ENCODE results near the gene PPIE.

PPIE gene

DNA sequence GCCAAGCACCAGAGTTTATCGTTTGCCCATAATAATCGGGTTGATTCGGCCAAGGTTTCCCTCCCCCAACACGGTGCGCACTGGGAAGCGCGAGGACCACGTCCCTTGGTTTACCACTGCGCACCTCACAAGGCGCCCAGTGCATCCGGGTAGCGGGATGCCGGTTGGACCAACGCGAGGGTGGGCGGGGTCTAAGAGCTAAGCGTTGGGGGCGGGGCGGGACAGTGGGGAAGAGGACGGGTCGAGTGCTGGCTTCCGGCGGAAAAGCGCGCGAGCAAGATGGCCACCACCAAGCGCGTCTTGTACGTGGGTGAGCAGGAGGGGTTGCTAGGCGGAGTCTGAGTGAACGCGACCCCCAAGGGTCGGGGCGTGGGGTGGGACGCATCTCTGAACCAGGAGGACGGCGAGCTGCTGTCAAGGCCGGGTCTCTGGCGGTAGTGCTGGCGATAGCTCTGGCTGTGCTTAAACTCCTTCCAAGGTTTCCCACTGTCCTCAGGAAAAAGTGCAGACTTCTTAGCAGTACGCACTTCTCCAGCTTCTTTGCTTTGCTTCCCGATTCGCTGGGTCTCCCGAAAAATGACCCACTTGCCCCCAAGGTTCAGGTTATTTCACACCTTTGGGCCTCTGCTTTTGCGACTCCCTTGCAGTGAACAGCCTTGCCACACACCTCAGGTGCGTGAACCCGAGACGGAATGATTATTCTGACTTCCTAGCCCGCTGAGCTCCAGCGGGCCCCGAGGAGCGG is at the start of gene PPIE:
Gene PPIE, plus strand, starts transcription at position 261 of the 745 bp plus-strand sequence. Its CDS starts 19 bp downstream, at position 280.
- peak; percentile 97 for DNase-seq (ENCODE audit: low spot score)

DNA sequence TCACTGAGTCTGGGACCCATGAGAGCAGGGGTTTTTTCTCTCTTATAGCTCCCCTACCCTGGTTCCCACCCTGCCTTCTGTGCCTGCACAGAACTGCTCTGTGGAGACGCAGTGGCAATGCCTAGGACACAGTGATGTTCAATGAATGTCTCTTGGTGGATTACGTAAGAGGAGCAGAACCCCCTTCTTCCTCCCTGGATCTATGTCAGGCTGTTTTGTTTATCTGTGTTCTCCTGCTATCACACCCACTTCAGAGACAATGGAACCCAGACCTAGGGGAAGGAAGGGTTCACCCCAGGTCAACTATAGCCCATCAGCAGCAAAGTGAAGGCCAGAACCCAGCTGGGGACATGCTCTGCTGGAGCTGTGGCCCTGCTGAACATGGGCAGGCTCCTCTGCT is 49.5 kb upstream of the PPIE start:
- DNase-seq (ENCODE audit: low spot score): no peak

DNA sequence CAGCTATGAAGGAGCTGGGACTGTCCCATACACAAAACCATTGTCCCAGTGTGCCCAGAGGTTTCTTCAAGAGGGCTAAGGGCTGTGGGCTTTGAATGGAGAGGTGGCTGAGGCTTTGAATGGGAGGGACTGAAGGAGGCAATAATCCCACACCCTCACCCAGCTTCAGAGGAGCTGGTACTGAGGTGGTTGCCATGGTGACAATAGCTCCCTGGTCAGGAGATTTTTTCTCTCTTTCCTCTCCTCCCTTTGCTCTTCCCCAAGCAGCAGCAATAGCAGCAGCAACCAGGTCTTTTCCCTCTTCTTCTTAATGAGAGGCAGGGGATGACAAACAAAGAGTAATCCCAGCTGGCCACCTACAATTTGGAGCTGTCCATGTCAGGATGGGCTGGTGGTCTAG is 49.0 kb upstream of the PPIE start:
- DNase-seq (ENCODE audit: low spot score): no peak

DNA sequence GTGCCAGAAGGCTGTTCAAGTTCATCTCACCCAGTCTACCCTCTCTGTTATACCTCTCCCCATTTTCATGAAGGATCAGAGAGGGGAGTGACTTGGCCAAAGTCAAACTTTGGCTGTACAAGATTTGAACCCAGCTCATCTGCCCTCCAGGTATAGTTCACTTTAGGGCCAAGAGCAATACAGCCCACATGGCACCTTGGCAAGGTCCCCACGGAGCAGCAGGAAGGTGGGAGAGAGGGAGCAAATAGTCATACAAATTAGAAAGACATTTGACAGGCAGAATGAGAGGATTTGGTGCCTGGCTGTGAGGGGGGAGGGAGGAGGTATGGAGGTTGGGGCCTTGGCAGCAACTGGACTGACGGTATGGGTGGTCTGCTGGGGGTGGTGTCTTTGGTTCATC is 48.5 kb upstream of the PPIE start:
- DNase-seq (ENCODE audit: low spot score): no peak

DNA sequence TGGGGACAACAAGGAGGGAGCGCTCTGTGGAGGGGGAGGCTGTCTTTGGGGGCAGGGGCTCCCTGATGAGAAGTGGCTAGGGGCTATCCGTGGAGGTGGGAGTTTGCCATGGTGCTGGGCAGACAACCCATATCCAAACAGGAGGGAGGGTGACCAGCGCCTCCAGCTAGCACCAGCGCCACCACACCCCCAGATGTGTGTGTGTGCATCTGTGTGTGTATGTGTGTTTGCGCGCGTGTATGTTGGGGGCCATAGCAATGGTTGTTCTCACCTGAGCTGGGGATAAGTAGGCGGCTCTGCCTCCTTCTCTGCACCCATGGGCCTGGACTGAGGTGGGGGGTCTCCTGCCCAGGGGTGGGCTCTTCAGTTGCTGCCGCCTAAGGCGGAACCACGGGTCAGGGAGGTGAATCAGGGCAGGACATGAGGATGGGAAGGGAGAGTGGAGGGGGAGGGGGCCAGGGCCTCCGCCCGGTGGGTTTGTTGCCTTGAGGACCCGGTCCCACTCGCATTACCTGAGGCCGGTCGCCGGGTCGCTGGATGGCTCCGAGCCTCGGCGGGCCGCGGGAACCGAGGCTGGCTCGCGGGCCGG is 47.8 kb upstream of the PPIE start:
- no peak for DNase-seq (ENCODE audit: low spot score)

DNA sequence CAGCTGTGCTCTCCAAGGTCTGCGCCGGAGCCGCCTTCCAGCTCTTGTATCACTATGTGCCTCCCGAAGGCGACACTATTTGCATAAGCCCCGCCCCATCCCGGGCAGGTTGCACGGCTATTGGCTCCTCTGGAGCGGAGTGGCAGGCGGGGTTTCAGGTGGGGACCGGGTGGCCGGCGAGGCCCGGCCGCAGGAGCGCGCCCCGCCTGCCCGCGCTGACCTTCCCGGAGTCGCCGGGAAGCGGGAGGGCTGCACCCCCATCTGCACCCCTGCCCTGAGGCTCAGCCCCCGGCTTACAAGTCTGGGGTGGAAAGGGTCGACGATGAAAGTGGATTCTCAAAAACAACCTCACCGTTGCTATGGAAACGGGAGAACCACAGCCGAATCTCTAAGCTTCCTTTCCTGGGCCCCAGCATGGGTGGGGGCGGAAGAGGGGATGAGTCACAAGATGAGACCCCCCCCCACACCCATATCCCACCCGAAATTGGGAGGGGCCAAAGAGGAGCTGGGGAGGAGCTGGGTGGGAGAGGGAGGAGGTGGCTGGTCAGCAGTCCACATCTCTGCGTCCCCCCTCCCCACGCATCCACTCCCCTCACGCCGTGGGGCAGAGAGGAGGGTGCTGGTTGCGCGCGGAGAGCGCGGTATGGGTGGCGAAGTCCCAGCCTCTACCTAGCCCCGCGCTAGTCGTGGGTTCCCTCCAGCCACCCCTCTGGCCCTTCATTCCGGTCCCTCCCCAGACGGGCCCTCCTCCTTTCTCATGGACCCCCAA is 47.1 kb upstream of the PPIE start, which contains the start of gene HPCAL4:
Gene HPCAL4, minus strand, starts transcription at position 51 of the 769 bp plus-strand sequence. CDS start 6,830 bp downstream, outside the sequence.
- peak; percentile 84 for DNase-seq (ENCODE audit: low spot score)

DNA sequence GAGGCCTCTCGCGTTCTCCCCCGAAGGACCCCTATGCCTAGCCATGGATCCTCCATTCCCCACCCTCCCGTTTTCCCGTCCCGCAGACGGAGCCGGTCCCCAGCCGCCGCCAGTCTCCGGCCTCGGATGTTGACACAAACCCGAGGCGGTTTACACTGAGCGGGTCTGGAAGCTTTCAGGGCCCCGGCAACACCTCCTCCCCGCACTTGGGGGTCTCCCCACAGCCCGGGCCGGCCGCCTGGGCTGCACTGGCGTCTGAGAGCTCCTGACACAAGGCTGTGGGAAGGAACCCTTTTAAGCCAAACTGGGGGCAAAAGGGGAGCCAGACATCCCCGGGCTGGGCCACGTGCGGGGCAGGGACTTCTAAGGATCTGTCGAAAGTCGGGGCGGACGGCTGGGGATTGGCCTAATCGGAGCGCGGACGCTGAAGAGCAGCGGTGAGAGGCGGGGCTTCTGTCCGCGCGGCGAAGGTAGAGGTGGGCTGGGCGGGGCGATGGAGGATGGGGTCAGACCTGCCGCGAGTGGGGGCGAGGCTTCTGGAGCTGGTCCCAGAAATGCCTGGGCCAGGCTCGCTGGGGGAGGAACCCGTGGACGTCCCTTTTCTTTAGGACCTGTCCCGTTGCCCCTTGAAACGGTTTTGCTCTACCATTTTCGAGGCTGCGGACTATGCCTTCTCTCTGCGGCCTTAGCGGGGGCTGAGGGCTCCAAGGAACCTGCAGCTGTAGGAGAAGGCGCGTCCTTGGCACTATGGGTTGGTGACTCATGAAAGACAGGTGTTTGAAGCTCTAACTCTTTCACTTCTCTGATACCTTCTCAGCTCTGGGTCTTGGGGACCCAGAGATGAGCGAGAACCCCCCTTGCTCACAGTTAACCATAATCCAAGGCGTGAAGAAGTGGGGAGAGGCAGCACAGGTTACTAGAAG is 46.3 kb upstream of the PPIE start:
- DNase-seq (ENCODE audit: low spot score): no peak

DNA sequence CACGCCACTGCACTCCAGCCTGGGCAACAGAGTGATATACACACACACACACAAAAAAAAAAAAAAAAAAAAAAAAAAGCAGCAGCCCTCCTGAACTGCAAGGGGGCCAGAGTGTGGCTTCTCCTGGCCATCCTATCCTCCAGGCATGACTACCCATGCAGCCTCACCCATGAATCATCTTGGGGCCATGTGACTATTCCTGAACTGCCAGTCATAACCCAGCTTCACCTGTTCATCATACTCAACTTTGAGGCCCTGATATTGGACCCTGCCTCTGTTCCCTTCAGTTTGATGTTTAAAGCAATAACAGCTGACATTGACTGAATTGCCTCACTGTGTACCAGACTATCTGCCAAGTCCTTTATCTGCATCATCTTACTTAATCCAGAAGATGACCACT is 44.7 kb upstream of the PPIE start:
- DNase-seq (ENCODE audit: low spot score): no peak

DNA sequence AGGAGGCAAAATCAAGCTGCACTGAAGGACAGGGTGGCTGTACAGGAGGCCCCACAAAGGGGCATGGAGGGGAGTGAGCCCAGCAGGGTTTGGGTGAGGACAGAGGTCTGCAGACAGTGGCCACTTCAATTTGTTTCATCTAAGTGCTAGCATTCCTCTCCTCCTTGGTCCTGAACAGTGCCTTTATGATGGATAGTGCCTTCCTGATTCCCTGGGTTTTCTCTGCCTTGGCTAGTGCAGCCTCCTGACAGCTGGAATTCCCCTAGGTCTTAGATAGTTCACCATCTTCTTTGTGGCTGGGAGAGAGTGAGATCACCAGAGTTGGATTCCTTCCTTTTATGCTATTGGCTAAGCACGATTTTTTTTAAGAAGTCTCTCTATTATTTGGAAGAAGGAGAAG is 43.7 kb upstream of the PPIE start:
- no peak for DNase-seq (ENCODE audit: low spot score)

DNA sequence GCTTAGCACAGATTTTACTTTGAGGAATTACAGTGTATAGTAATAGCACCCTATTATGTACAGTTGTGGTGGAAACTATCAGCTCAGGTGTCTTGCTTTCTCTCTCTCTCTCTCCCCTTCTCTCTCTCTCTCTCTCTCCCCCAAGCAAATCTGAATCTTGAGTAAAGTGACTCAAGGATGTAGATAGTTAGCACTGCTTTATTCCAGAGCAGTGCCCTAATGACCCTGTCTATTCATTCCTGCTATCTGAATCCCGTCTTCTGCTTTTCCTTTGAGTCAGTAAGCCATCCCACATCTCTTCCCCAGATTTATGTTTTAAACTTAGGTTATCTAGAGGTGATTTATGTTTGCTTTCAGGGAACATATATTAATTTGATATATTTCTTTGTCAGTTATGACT is 42.2 kb upstream of the PPIE start:
- no peak for DNase-seq (ENCODE audit: low spot score)

DNA sequence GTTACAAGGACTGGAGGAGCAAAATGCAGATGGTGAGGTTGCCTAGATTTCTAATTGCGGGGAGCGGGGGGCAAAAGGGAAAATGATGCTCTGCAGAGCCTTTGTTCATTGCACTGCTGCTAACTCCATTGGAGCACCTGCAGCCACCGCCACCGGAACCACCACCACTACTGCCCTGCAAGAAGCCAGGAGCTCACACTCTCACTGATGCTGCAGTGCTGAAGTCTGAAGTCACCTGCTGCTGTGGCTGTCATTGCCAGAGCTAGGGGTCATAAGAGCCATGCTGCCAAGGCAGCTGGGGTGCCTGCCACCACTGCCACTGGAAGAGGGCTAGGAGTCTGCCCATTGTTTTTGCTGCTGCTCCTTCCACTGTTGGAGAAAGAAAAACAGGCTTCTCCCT is 40.1 kb upstream of the PPIE start:
- no peak for DNase-seq (ENCODE audit: low spot score)

DNA sequence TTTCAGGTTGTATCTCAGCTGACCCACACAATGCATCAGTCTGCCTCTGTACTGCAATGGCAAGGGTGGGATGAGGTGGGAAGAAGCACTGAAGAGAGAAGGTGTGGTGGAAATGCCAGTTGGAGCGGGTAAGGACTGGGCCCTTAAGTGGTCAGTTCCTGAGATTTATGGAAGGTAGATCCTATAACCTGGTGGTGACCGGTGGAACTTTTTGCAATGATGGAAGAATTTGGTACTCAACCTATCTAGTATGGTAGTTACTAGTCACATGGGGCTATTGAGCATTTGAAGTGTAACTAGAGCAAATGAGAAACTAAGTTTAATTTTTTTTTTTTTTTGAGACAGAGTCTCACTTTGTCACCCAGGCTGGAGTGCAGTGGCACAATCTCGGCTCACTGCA is 39.3 kb upstream of the PPIE start:
- no peak for DNase-seq (ENCODE audit: low spot score)

DNA sequence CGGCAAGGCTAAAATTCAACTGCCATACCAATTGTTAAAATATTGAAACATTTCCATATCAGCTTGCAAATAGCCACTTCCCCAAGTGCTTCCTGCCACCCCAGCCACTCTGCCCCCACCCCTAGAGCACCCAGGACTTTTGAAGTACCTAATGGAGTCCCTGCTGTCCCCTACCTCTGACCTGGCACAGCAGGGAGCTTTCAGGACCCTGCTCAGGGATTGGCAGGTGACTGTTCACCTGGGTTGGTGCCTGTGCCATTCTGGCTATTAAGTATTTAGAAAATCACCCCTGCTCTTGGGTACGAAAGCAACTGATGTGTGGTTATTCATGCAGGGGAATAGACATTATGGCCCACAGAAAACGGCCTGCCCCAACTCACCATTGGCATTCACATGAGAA is 38.3 kb upstream of the PPIE start:
- DNase-seq (ENCODE audit: low spot score): no peak

DNA sequence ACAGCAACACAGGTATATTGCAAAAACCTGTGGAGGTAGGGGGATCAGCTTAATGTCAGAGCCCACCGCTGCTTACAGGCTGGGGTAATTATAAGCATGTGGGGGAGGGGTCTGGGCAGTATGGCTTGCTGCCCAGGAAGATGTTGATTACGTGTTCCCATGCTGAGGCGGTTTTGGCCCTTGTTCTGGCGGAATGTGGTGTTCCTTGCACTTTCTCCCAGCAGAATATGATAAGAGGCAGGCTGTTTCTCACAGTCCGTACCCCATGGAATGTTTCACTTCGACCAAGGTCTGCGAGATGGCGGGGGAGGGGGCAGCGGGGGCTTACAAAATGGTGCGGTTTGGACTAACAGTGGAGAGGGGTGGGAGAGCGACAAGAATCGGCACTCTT is 37.6 kb upstream of the PPIE start:
- DNase-seq (ENCODE audit: low spot score): no peak

DNA sequence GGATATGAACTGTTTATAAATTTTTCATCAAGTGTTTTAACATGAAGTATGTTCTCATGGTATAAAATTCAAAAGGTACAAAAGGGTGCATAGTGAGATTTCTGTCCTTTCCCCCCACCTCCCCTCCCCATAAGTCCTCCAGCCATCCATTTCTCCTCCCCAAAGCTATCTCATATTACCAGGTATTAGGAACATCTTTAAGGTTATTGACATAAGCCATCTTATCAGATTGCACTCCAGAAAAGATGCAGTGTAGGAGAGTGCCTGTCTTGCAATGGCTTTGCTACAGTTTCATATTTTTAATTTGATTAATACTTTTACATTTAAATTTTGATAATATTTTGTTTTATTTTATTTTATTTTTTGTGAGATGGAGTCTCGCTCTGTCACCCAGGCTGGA is 33.9 kb upstream of the PPIE start:
- no peak for DNase-seq (ENCODE audit: low spot score)

DNA sequence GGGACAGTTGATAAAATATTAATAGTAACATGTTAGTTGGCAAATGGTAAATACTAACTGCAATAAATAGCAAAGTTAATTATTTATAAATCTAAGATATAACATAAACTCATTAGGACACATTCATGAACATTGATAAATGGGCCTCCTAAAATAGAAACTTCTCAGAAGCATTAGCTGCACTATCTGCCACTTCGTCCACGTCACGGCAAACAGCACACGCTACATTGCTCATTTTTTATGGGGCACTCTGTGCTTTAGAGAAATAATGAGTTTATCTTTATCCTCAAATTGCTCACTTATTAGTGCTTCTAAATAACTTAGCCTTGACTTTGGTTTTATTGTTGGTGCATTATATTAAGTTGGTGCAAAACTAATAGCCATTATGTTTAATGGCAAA is 31.2 kb upstream of the PPIE start:
- no peak for DNase-seq (ENCODE audit: low spot score)

DNA sequence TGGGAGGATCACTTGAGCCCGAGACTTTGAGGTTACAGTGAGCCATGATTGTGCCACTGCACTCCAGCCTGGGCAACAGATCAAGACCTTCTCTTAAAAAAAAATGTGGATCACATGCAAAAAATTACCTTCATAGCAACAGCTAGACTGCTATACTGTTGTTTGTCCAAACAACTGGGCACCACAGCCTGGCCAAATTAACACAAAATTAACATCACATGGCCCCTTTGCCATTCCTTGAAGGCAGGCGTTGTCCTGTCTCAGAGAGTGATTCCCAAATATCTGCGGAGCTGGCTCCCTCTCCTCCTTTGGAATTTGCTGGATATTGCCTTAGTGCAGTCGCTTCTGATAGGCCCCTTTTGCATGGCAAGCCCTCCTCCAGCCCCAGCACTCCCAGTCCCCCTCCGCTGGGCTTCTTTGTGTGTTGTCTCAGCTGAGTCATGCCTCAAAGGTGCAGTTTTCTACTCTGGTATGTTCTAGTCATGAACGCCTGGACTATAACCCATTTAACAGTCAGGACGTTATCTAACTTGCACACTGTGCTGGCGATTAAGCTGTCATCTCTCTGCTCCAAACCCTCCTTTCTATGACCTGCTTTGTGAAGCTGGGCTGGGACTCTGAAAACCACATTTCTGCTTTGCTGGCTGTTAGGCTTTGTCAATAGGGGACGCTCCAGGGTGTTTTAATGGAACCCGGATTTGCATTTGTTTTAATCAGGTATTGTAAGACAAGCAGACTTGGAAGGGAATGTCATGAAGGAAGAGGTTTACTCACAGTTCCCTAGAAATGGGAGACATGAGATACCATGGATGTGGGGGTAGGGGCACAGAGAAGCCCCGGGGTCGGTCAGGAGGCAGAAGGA is 27.3 kb upstream of the PPIE start:
- DNase-seq (ENCODE audit: low spot score): no peak

DNA sequence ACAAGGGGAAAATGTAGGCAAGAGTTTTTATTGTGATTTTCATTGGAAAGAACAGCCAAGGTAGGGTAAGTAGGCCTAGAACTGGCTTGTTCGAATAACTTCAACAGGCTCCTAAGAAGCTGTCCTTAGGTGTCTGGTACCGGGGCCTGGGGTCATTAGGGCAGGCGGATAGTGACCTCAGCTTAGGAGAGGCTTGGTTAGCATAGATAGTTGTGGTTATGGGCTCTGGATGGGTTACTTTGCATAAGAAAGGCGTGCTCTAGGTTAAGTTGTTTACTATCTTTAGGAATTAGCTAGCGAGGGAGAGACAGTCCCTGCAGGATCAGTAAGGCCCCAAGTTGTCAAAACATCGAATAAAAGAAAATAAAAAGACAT is 26.7 kb upstream of the PPIE start:
- DNase-seq (ENCODE audit: low spot score): no peak

DNA sequence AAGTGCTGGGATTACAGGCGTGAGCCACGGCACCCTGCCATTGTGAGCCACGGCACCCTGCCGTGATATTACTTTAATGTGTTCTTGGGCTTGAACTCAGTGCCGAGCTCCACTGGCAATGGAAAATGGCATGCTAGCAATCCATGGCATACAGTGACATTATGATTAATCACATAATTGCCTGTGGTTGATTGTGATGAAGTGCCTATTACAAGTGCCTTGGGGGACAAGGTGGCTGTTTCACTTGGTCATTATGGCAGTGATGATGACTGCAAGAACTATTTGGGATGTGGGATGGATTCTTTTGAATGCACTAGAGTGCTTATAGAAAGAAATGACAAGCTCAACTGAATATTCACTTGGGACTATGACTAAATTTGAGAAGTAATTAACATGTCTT is 25.1 kb upstream of the PPIE start:
- no peak for DNase-seq (ENCODE audit: low spot score)

DNA sequence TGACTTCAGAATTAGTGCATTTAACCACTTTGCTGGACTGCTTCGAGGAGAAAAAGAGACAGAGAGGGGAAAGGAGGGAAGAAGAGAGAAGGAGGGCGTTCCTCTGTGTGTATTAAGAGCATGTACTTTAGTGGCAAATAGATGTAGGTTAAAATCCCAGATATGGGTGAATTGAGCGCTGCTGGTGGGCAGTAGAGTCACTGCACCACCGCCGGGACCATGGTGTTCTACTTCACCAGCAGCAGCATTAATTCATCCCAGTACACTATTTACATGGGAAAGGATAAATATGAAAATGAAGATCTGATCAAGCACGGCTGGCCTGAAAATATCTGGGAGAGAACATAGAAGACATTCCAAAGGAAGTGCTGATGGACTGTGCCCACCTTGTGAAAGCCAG is 20.9 kb upstream of the PPIE start:
- DNase-seq (ENCODE audit: low spot score): no peak
